Measurements from ENCODE around the gene PRKCI.
"Not testable (repeated sequence)": the region's sequence is repeated elsewhere in the genome, so short reads cannot be mapped to it uniquely, and the experiment has no call there.

The PRKCI gene

GRCh38 chr3:170269673-170270254 lies 47.5 kb downstream of the PRKCI start:
- not testable (repeated sequence) for H3K79me1 ChIP-seq (ENCODE audit: low read length); H3K9ac ChIP-seq (ENCODE audit: low read length); H3K27me3 ChIP-seq (ENCODE audit: insufficient read depth, low read length, poor library complexity); H3K56ac ChIP-seq (ENCODE audit: low read length); H2BK15ac ChIP-seq (replicated peaks; ENCODE audit: low read depth); H3K79me2 ChIP-seq (ENCODE audit: control insufficient read depth, insufficient read depth, low read length); H4K8ac ChIP-seq (ENCODE audit: low read depth, low read length); H4K5ac ChIP-seq (ENCODE audit: low read length); H3K4ac ChIP-seq (ENCODE audit: low read depth, low read length); H2BK120ac ChIP-seq (ENCODE audit: low read depth, low read length); H3K36me3 ChIP-seq (ENCODE audit: control insufficient read depth, insufficient read depth, low read length); H3K23ac ChIP-seq (ENCODE audit: low read length); H3K4me1 ChIP-seq (ENCODE audit: control insufficient read depth, low read depth, low read length); H3K18ac ChIP-seq (ENCODE audit: low read length); H3K27ac ChIP-seq (ENCODE audit: low read depth, low read length); H2AK5ac ChIP-seq (ENCODE audit: low read length); H3K4me2 ChIP-seq (ENCODE audit: low read length); H2BK5ac ChIP-seq (ENCODE audit: low read length); DNase-seq; H3K4me3 ChIP-seq (ENCODE audit: low read length)
- WGBS (ENCODE audit: extremely low coverage, insufficient coverage, low lambda C conversion rate) = no CpG with 5 or more reads among the region's 8 CpGs

GRCh38 chr3:170270282-170270881 lies 48.2 kb downstream of the PRKCI start:
- Histone ChIP-seq H3K23ac (ENCODE audit: low read length) (no peak overlapping the region), H2BK15ac (replicated peaks; ENCODE audit: low read depth) (no peak overlapping the region), H2BK120ac (ENCODE audit: low read depth, low read length) (no peak overlapping the region), H2BK5ac (ENCODE audit: low read length) (no peak overlapping the region), H3K79me1 (ENCODE audit: low read length) (no peaks in the 10 kb centered on the region), H3K4me1 (ENCODE audit: control insufficient read depth, low read depth, low read length) (no peaks in the 10 kb centered on the region), H3K9ac (ENCODE audit: low read length) (no peak overlapping the region), H4K5ac (ENCODE audit: low read length) (no peak overlapping the region), H3K4ac (ENCODE audit: low read depth, low read length) (no peak overlapping the region), H3K27me3 (ENCODE audit: insufficient read depth, low read length, poor library complexity) (no peaks in the 10 kb centered on the region), H3K36me3 (ENCODE audit: control insufficient read depth, insufficient read depth, low read length) (peaks cover 2% of the 10 kb centered on the region), H3K27ac (ENCODE audit: low read depth, low read length) (no peak overlapping the region), H3K79me2 (ENCODE audit: control insufficient read depth, insufficient read depth, low read length) (no peaks in the 10 kb centered on the region), H3K4me2 (ENCODE audit: low read length) (no peak overlapping the region), H3K56ac (ENCODE audit: low read length) (no peak overlapping the region), H3K4me3 (ENCODE audit: low read length) (no peak overlapping the region), H4K8ac (ENCODE audit: low read depth, low read length) (no peak overlapping the region), H3K18ac (ENCODE audit: low read length) (no peak overlapping the region), H2AK5ac (ENCODE audit: low read length) (no peak overlapping the region)
- DNase-seq = no peak
- no CpG with 5 or more reads among the region's 11 CpGs for WGBS (ENCODE audit: extremely low coverage, insufficient coverage, low lambda C conversion rate)

GRCh38 chr3:170274641-170275040 lies 52.4 kb downstream of the PRKCI start:
- Histone ChIP-seq H3K27ac (ENCODE audit: low read depth, low read length) (no peak overlapping the region), H3K4ac (ENCODE audit: low read depth, low read length) (no peak overlapping the region), H2BK5ac (ENCODE audit: low read length) (no peak overlapping the region), H4K5ac (ENCODE audit: low read length) (no peak overlapping the region), H3K79me1 (ENCODE audit: low read length) (no peaks in the 10 kb centered on the region), H2BK120ac (ENCODE audit: low read depth, low read length) (no peak overlapping the region), H3K4me3 (ENCODE audit: low read length) (no peak overlapping the region), H3K36me3 (ENCODE audit: control insufficient read depth, insufficient read depth, low read length) (no peaks in the 10 kb centered on the region), H2AK5ac (ENCODE audit: low read length) (no peak overlapping the region), H3K18ac (ENCODE audit: low read length) (no peak overlapping the region), H2BK15ac (replicated peaks; ENCODE audit: low read depth) (no peak overlapping the region), H3K23ac (ENCODE audit: low read length) (no peak overlapping the region), H3K27me3 (ENCODE audit: insufficient read depth, low read length, poor library complexity) (no peaks in the 10 kb centered on the region), H4K8ac (ENCODE audit: low read depth, low read length) (no peak overlapping the region), H3K9ac (ENCODE audit: low read length) (no peak overlapping the region), H3K56ac (ENCODE audit: low read length) (no peak overlapping the region), H3K4me1 (ENCODE audit: control insufficient read depth, low read depth, low read length) (no peaks in the 10 kb centered on the region), H3K79me2 (ENCODE audit: control insufficient read depth, insufficient read depth, low read length) (no peaks in the 10 kb centered on the region), H3K4me2 (ENCODE audit: low read length) (no peak overlapping the region)
- DNase-seq = no peak
- WGBS (ENCODE audit: extremely low coverage, insufficient coverage, low lambda C conversion rate) = 100% methylated on average over 1 of the region's 2 CpGs

GRCh38 chr3:170275832-170276231 lies 53.6 kb downstream of the PRKCI start:
- no peak overlapping the region for H3K4me2 ChIP-seq (ENCODE audit: low read length)
- no peak overlapping the region for H3K4me3 ChIP-seq (ENCODE audit: low read length)
- no peak overlapping the region for H2BK15ac ChIP-seq (replicated peaks; ENCODE audit: low read depth)
- DNase-seq = no peak
- H3K36me3 ChIP-seq (ENCODE audit: control insufficient read depth, insufficient read depth, low read length) = no peaks in the 10 kb centered on the region
- H4K5ac ChIP-seq (ENCODE audit: low read length) = no peak overlapping the region
- H2BK5ac ChIP-seq (ENCODE audit: low read length) = no peak overlapping the region
- H3K27me3 ChIP-seq (ENCODE audit: insufficient read depth, low read length, poor library complexity) = no peaks in the 10 kb centered on the region
- H3K56ac ChIP-seq (ENCODE audit: low read length) = no peak overlapping the region
- no peaks in the 10 kb centered on the region for H3K79me2 ChIP-seq (ENCODE audit: control insufficient read depth, insufficient read depth, low read length)
- H3K4me1 ChIP-seq (ENCODE audit: control insufficient read depth, low read depth, low read length) = no peaks in the 10 kb centered on the region
- H3K27ac ChIP-seq (ENCODE audit: low read depth, low read length) = no peak overlapping the region
- WGBS (ENCODE audit: extremely low coverage, insufficient coverage, low lambda C conversion rate) = no CpG with 5 or more reads among the region's 3 CpGs
- H2AK5ac ChIP-seq (ENCODE audit: low read length) = no peak overlapping the region
- H2BK120ac ChIP-seq (ENCODE audit: low read depth, low read length) = no peak overlapping the region
- H3K18ac ChIP-seq (ENCODE audit: low read length) = no peak overlapping the region
- H3K4ac ChIP-seq (ENCODE audit: low read depth, low read length) = no peak overlapping the region
- no peak overlapping the region for H4K8ac ChIP-seq (ENCODE audit: low read depth, low read length)
- no peak overlapping the region for H3K23ac ChIP-seq (ENCODE audit: low read length)
- H3K9ac ChIP-seq (ENCODE audit: low read length) = no peak overlapping the region
- no peaks in the 10 kb centered on the region for H3K79me1 ChIP-seq (ENCODE audit: low read length)

- not testable (repeated sequence) for H3K18ac ChIP-seq (ENCODE audit: low read length); H3K36me3 ChIP-seq (ENCODE audit: control insufficient read depth, insufficient read depth, low read length)
- no CpG with 5 or more reads among the region's 10 CpGs for WGBS (ENCODE audit: extremely low coverage, insufficient coverage, low lambda C conversion rate)
Measured at GRCh38 chr3:170277311-170277710, 55.1 kb downstream of the PRKCI start.

More at GRCh38 chr3:170277311-170277710, 55.1 kb downstream of the PRKCI start:
- not testable (repeated sequence) for H2BK15ac ChIP-seq (replicated peaks; ENCODE audit: low read depth); H3K56ac ChIP-seq (ENCODE audit: low read length); H3K23ac ChIP-seq (ENCODE audit: low read length); H3K4me2 ChIP-seq (ENCODE audit: low read length); H2AK5ac ChIP-seq (ENCODE audit: low read length); H2BK5ac ChIP-seq (ENCODE audit: low read length); H3K79me2 ChIP-seq (ENCODE audit: control insufficient read depth, insufficient read depth, low read length); H4K8ac ChIP-seq (ENCODE audit: low read depth, low read length); H4K5ac ChIP-seq (ENCODE audit: low read length); H3K27ac ChIP-seq (ENCODE audit: low read depth, low read length); DNase-seq; H3K79me1 ChIP-seq (ENCODE audit: low read length); H3K4ac ChIP-seq (ENCODE audit: low read depth, low read length); H3K4me1 ChIP-seq (ENCODE audit: control insufficient read depth, low read depth, low read length); H2BK120ac ChIP-seq (ENCODE audit: low read depth, low read length); H3K27me3 ChIP-seq (ENCODE audit: insufficient read depth, low read length, poor library complexity); H3K4me3 ChIP-seq (ENCODE audit: low read length); H3K9ac ChIP-seq (ENCODE audit: low read length)
